Stimulated activated CD8-positive, alpha-beta memory T cell treated with anti-CD3 and anti-CD28 coated beads, Interleukin-12 subunit alpha, Interleukin-12 subunit beta, amount 100 ng/mL, for 24 hours (primary cell): ENCODE data around the gene THAP12.

Experiments used
- DNase-seq: peaks from one replicate; pipeline ENCODE4 v3.0.0-alpha.2; 2020; ENCODE audit errors: extremely low read depth

Gene THAP12

DNA sequence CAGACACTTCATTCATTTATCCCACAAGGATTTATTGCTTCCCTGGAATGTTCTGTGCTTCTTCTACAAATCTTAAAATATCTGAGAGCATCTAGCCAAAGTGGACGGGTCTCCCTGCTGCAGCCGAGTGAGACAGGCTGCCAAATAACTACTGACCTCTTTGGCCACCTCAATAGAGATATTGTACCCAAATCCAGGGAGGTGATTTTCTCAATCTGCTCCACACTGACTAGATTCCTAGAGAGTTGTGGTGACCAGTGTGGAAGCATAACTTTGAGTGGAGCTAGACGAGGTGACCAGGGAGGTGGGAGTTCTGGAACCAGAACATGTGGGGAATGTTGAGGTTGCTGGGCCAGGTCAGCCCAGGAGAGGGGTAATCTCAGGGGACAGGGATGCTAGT lies 77.5 kb downstream of the THAP12 start:
- DNase-seq: no peak

GRCh38 chr11:76302996-76303395 lies 77.9 kb downstream of the THAP12 start:
- no peak for DNase-seq
